CD4-positive, alpha-beta T cell treated with Interferon alpha-2 for 1 hour (primary cell): ENCODE data around the gene PTPN7.
A peak's percentile ranks its signal among the peaks of the same experiment; 100 is the strongest.

ENCODE experiments used
- DNase-seq, 2 donors: peaks; one replicate each; pipeline ENCODE4 v3.0.0-alpha.2; 2020 to 2022

PTPN7 gene

GRCh38 chr1:202165267-202165941, 5.0 kb upstream of the PTPN7 start:
- DNase-seq: no peak

- DNase-seq: peak; percentile 75 to 84
Observed at GRCh38 chr1:202164271-202165037, 4.1 kb upstream of the PTPN7 start.

- DNase-seq: no peak
Observed at GRCh38 chr1:202163281-202164270, 3.2 kb upstream of the PTPN7 start.

GRCh38 chr1:202162418-202163280, 2.2 kb upstream of the PTPN7 start:
- DNase-seq: peak in 1 of 2 donors; percentile 51

- DNase-seq: peak; percentile 38 to 64
Observed at GRCh38 chr1:202162047-202162417, 1.6 kb upstream of the PTPN7 start.

GRCh38 chr1:202161151-202162046, 997 bp upstream of the PTPN7 start:
- DNase-seq: no peak

GRCh38 chr1:202159534-202160371, 649 bp downstream of the PTPN7 start:
- peak; percentile 49 to 67 for DNase-seq

- DNase-seq: no peak
Observed at GRCh38 chr1:202158810-202159533, 1.4 kb downstream of the PTPN7 start.

GRCh38 chr1:202157945-202158344, 2.5 kb downstream of the PTPN7 start:
- DNase-seq: no peak

GRCh38 chr1:202156590-202156989, 3.8 kb downstream of the PTPN7 start:
- no peak for DNase-seq

GRCh38 chr1:202155478-202156021, 4.9 kb downstream of the PTPN7 start:
- DNase-seq: no peak

GRCh38 chr1:202154766-202155477, 5.5 kb downstream of the PTPN7 start:
- DNase-seq: peak; percentile 60 to 76

- no peak for DNase-seq
Observed at GRCh38 chr1:202154148-202154765, 6.1 kb downstream of the PTPN7 start.

GRCh38 chr1:202153284-202153683, 7.1 kb downstream of the PTPN7 start:
- DNase-seq: no peak

GRCh38 chr1:202152399-202152798, 8.0 kb downstream of the PTPN7 start:
- DNase-seq: no peak

GRCh38 chr1:202151045-202151444, 9.4 kb downstream of the PTPN7 start:
- no peak for DNase-seq

- no peak for DNase-seq
Observed at GRCh38 chr1:202150602-202151001, 9.8 kb downstream of the PTPN7 start.

- no peak for DNase-seq
Observed at GRCh38 chr1:202150187-202150586, 10.2 kb downstream of the PTPN7 start.
